Measurements from ENCODE around the gene RMND1.
"Not testable (repeated sequence)": the region's sequence is repeated elsewhere in the genome, so short reads cannot be mapped to it uniquely, and the experiment has no call there.

RMND1 gene

DNA sequence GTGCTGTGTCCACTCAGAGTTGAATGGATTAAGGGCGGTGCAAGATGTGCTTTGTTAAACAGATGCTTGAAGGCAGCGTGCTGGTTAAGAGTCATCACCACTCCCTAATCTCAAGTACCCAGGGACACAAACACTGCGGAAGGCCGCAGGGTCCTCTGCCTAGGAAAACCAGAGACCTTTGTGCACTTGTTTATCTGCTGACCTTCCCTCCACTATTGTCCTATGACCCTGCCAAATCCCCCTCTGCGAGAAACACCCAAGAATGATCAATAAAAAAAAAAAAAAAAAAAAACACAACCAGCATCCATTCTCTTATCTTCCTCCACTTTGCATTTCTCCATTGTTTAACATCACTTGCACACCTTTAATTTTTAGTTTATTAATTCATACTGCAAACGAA is 998 bp downstream of the RMND1 start:
- peaks cover 15% of the 10 kb centered on the region for H3K4me1 ChIP-seq (ENCODE audit: control insufficient read depth, low read depth, low read length)
- not testable (repeated sequence) for H3K27me3 ChIP-seq (ENCODE audit: control insufficient read depth, insufficient read depth, low read length); H3K9me3 ChIP-seq (ENCODE audit: control insufficient read depth, low read depth, low read length); H3K27ac ChIP-seq (ENCODE audit: low read length); H3K36me3 ChIP-seq (ENCODE audit: control insufficient read depth, low read depth, low read length)
- H3K9ac ChIP-seq (ENCODE audit: low read length) = peak overlapping the region; percentile 95
- peak overlapping the region; percentile 92 for H3K4me3 ChIP-seq (ENCODE audit: low read length)

DNA sequence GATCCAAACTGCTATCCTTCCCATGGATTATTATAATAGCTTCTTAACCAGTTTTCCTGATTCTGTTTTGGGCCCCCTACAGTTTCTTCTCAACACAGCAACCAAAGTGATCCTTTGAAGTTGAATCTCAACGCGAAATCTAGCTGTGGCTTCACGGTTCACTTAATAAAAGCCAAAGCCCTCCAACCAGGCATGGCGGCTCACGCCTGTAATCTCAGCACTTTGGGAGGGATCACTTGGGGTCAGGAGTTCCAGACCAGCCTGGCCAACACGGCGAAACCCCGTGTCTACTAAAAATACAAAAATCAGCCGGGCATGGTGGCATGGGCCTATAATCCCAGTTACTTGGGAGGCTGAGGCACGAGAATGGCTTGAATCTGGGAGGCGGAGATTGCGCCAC is 3.3 kb downstream of the RMND1 start:
- Histone ChIP-seq H3K9me3 (ENCODE audit: control insufficient read depth, low read depth, low read length) (no peaks in the 10 kb centered on the region), H3K4me1 (ENCODE audit: control insufficient read depth, low read depth, low read length) (peaks cover 2% of the 10 kb centered on the region), H3K36me3 (ENCODE audit: control insufficient read depth, low read depth, low read length) (peaks cover 14% of the 10 kb centered on the region), H3K27ac (ENCODE audit: low read length) (no peak overlapping the region), H3K27me3 (ENCODE audit: control insufficient read depth, insufficient read depth, low read length) (no peaks in the 10 kb centered on the region), H3K9ac (ENCODE audit: low read length) (no peak overlapping the region), H3K4me3 (ENCODE audit: low read length) (no peak overlapping the region)

DNA sequence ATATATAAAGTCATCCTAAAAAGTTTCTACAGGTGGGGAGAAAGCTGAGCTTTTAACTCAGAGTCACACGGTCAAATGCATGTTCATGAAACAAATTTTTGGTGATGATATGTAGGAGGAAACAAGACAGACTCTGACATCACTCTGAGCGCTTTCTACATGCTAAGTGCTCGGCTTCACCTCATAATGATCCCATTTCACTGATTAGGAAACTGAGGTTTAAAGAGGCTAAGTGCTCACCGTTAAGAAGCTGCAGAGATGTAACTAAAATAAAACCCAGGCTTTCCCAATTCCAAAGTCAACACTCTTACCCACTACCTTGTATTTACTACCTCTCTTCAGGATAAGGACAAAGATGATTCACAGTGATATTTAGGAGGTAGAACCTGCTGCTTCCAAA is 4.7 kb downstream of the RMND1 start:
- H3K9ac ChIP-seq (ENCODE audit: low read length) = no peak overlapping the region
- H3K27me3 ChIP-seq (ENCODE audit: control insufficient read depth, insufficient read depth, low read length) = no peaks in the 10 kb centered on the region
- no peaks in the 10 kb centered on the region for H3K4me1 ChIP-seq (ENCODE audit: control insufficient read depth, low read depth, low read length)
- H3K36me3 ChIP-seq (ENCODE audit: control insufficient read depth, low read depth, low read length) = peaks cover 15% of the 10 kb centered on the region
- no peak overlapping the region for H3K27ac ChIP-seq (ENCODE audit: low read length)
- H3K9me3 ChIP-seq (ENCODE audit: control insufficient read depth, low read depth, low read length) = no peaks in the 10 kb centered on the region
- no peak overlapping the region for H3K4me3 ChIP-seq (ENCODE audit: low read length)

DNA sequence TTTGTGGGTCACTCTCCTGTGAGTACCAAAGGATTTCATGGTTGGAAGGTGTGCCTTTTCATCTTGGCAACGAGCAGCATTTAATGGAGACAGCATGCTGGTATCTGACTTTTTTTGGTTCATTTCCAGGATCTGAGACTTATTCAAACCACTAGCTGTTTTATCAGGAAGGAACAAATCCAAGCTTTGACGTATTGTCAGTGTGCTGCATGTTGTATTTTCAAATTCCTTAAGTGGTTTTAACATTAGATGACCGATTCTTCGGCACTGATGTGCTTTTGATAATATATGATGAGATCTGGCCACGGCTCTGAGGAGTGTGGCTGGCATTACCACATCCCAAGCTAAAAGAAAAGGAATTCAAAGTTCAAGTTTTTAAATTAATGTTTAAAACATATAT is 6.4 kb downstream of the RMND1 start:
- Histone ChIP-seq H3K36me3 (ENCODE audit: control insufficient read depth, low read depth, low read length) (peaks cover 15% of the 10 kb centered on the region), H3K9me3 (ENCODE audit: control insufficient read depth, low read depth, low read length) (no peaks in the 10 kb centered on the region), H3K4me1 (ENCODE audit: control insufficient read depth, low read depth, low read length) (no peaks in the 10 kb centered on the region), H3K27ac (ENCODE audit: low read length) (no peak overlapping the region), H3K27me3 (ENCODE audit: control insufficient read depth, insufficient read depth, low read length) (no peaks in the 10 kb centered on the region), H3K4me3 (ENCODE audit: low read length) (no peak overlapping the region), H3K9ac (ENCODE audit: low read length) (no peak overlapping the region)

DNA sequence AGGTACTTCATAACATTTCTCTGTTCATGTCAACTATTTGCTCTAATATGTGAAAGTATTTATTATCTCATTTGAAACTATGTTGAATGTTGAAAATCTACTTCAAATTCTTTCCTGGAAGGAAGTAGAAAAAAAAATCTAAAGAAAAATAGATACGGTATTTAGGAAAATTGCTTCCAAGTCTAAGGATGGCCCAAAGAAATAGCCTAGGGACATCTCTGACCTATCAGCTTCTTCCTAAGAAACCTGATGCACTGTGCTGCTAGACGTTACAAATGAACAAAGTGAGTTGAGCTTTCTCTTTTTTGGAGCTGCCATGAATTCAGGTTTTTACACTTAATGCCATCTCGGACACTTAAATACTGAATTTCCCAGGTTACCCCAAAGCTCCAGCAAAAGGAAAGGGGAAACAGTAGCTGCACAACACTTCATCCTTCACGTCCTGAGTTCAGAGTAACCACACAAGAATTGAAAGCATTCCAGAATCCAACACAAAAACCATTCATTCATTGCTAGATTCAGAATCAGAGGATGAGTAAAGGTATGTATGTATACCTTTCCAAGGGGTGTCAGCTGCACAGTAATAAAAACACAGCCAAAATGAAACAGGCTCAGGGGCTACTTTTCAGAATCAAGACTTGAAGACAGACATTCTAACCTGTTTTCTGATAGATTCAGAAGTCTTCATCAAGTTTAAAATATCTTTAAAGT is 7.9 kb downstream of the RMND1 start:
- Histone ChIP-seq H3K9ac (ENCODE audit: low read length) (no peak overlapping the region), H3K4me1 (ENCODE audit: control insufficient read depth, low read depth, low read length) (no peaks in the 10 kb centered on the region), H3K36me3 (ENCODE audit: control insufficient read depth, low read depth, low read length) (peaks cover 15% of the 10 kb centered on the region), H3K27ac (ENCODE audit: low read length) (no peak overlapping the region), H3K27me3 (ENCODE audit: control insufficient read depth, insufficient read depth, low read length) (no peaks in the 10 kb centered on the region), H3K4me3 (ENCODE audit: low read length) (no peak overlapping the region), H3K9me3 (ENCODE audit: control insufficient read depth, low read depth, low read length) (no peaks in the 10 kb centered on the region)

DNA sequence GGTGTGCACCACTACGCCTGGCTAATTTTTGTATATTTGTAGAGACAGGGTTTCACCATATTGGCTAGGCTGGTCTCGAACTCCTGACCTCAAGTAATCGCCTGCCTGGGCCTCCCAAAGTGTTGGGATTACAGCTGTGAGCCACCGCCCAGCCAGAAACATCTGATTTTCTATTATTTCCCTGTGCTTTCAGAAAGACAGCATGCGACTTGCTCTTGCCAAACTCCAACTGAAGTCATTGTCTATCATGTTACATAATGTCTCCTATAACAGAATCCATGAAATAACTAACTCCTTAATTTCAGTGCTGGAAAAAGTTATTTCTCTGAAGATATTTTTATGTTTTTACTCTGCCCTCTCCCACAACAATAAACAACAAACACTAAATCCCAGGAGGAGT is 8.5 kb downstream of the RMND1 start:
- Histone ChIP-seq H3K36me3 (ENCODE audit: control insufficient read depth, low read depth, low read length) (peaks cover 15% of the 10 kb centered on the region), H3K27ac (ENCODE audit: low read length) (no peak overlapping the region), H3K9ac (ENCODE audit: low read length) (no peak overlapping the region), H3K27me3 (ENCODE audit: control insufficient read depth, insufficient read depth, low read length) (no peaks in the 10 kb centered on the region), H3K4me1 (ENCODE audit: control insufficient read depth, low read depth, low read length) (no peaks in the 10 kb centered on the region), H3K4me3 (ENCODE audit: low read length) (no peak overlapping the region), H3K9me3 (ENCODE audit: control insufficient read depth, low read depth, low read length) (no peaks in the 10 kb centered on the region)

DNA sequence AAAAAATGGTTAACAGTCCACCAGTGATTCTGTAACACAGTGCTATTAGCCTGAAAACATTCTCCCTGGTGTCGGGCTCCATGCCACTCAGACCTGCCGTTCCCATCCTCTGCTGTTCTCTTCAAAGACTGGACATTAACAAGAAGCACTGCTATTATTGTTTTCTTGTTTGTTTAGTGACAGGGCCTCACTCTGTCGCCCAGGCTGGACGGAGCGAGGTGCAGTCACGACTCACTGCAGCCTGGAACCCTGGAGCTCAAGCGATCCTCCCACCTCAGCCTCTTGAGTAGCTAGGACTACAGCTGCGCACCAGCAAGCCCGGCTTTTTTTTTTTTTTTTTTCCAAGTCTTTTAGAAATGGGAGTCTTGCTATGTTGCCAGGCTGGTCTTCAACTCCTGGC is 9.6 kb downstream of the RMND1 start:
- H3K27ac ChIP-seq (ENCODE audit: low read length) = no peak overlapping the region
- H3K36me3 ChIP-seq (ENCODE audit: control insufficient read depth, low read depth, low read length) = peaks cover 15% of the 10 kb centered on the region
- H3K4me1 ChIP-seq (ENCODE audit: control insufficient read depth, low read depth, low read length) = no peaks in the 10 kb centered on the region

DNA sequence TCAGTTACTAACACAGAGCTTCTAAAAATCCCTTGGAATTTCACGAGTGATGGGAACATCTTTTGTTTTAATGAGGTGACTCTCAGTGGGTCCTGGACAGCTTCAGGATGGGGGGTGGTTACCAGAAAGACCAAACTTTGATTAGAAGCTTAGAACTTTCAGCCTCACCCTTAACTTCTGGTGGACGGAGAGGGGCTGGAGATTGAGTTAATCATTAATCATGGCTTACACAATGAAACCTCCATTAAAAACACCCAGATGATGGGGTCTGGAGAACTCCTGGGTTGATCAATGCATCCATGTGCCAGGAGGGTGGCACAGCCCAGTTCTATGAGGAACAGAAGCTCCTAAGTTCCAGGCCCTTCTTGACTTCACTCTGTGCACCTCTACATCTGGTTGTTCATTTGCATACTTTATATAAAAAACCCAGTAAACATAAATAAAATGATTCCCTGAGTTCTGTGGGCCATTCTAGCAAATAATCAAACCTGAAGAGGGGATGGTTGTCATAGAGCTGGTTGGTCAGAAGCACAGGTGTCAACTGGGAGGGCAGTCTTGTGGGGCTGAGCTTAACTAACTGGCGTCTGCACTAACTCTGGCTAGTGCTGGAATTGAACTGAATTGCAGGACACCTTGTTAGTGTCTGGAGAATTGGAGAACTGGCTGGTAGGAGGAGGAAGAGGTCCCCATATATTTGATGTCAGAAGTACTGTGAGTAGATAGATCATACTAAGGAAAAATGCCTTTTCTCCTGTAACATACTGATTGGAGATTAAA is 10.3 kb downstream of the RMND1 start:
- H3K4me1 ChIP-seq (ENCODE audit: control insufficient read depth, low read depth, low read length) = no peaks in the 10 kb centered on the region
- H3K27ac ChIP-seq (ENCODE audit: low read length) = no peak overlapping the region
- H3K27me3 ChIP-seq (ENCODE audit: control insufficient read depth, insufficient read depth, low read length) = no peaks in the 10 kb centered on the region
- H3K9ac ChIP-seq (ENCODE audit: low read length) = no peak overlapping the region
- H3K36me3 ChIP-seq (ENCODE audit: control insufficient read depth, low read depth, low read length) = peaks cover 16% of the 10 kb centered on the region
- no peak overlapping the region for H3K4me3 ChIP-seq (ENCODE audit: low read length)
- no peaks in the 10 kb centered on the region for H3K9me3 ChIP-seq (ENCODE audit: control insufficient read depth, low read depth, low read length)

More for the DNA sequence above, 9.6 kb downstream of the RMND1 start:
- no peaks in the 10 kb centered on the region for H3K9me3 ChIP-seq (ENCODE audit: control insufficient read depth, low read depth, low read length)
- no peak overlapping the region for H3K9ac ChIP-seq (ENCODE audit: low read length)
- no peak overlapping the region for H3K4me3 ChIP-seq (ENCODE audit: low read length)
- no peaks in the 10 kb centered on the region for H3K27me3 ChIP-seq (ENCODE audit: control insufficient read depth, insufficient read depth, low read length)

DNA sequence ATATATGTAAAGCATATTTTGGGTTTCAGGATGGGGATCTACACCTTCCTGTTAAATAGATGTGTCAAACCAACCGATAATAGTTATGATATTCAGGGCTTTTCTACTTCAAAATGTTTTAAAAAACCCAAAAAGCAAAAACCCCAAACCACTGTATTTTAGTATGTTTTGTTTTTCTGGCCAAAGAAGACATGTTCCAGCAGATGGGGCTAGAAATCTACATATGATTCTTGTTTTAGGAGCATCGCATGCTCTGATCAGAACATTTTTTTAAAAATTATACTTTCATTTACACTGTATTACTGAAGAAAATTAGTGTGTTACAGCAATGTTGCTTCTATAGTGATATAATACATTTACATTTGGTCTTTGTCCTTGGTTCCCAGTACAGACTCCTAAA is 11.0 kb downstream of the RMND1 start:
- H3K9ac ChIP-seq (ENCODE audit: low read length) = no peak overlapping the region

DNA sequence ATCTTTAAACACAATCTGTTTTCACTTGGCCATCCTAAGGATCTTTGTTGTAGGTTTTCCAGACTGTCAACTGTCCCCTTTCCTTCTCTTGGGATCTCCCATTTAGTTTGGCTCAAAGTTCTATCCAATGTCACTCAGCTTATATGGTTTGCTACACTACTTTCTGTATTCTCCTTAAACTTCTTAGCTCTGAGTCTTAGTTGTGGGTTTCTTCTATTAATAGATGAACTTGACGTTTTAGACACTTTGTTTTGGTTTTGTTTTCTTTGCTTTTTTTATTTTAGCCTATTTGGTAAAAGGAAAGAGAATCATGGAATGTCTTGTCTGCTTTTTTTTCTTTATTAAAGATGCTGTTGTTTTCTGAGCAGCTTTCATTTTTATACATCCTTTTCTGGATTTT is 11.4 kb downstream of the RMND1 start:
- Histone ChIP-seq H3K4me3 (ENCODE audit: low read length) (no peak overlapping the region), H3K27me3 (ENCODE audit: control insufficient read depth, insufficient read depth, low read length) (no peaks in the 10 kb centered on the region), H3K9me3 (ENCODE audit: control insufficient read depth, low read depth, low read length) (no peaks in the 10 kb centered on the region), H3K27ac (ENCODE audit: low read length) (no peak overlapping the region), H3K9ac (ENCODE audit: low read length) (no peak overlapping the region), H3K36me3 (ENCODE audit: control insufficient read depth, low read depth, low read length) (peaks cover 20% of the 10 kb centered on the region), H3K4me1 (ENCODE audit: control insufficient read depth, low read depth, low read length) (no peaks in the 10 kb centered on the region)

More for the DNA sequence above, 11.0 kb downstream of the RMND1 start:
- no peaks in the 10 kb centered on the region for H3K27me3 ChIP-seq (ENCODE audit: control insufficient read depth, insufficient read depth, low read length)
- H3K36me3 ChIP-seq (ENCODE audit: control insufficient read depth, low read depth, low read length) = peaks cover 22% of the 10 kb centered on the region
- H3K4me3 ChIP-seq (ENCODE audit: low read length) = no peak overlapping the region
- H3K4me1 ChIP-seq (ENCODE audit: control insufficient read depth, low read depth, low read length) = no peaks in the 10 kb centered on the region
- H3K9me3 ChIP-seq (ENCODE audit: control insufficient read depth, low read depth, low read length) = no peaks in the 10 kb centered on the region
- no peak overlapping the region for H3K27ac ChIP-seq (ENCODE audit: low read length)

DNA sequence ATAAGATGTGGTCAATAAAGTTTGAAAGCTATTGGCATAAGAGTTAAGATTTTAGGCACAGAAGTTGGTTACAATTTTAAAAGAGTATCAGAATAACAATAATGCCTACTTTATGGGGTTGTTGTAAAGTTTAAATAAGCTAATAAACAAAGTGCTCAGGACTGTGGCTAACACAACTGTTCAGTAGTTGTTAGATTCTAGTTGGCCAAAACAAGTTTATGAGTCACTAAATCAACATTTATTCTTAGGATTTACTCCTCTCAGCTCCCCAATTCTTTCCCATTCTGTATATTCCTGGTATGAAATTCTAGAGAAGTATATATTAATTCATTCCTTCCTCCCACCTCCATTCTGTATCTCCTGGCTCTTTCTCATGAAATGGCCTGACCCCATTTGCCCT is 14.5 kb downstream of the RMND1 start:
- Histone ChIP-seq H3K4me3 (ENCODE audit: low read length) (no peak overlapping the region), H3K36me3 (ENCODE audit: control insufficient read depth, low read depth, low read length) (peaks cover 14% of the 10 kb centered on the region), H3K9me3 (ENCODE audit: control insufficient read depth, low read depth, low read length) (no peaks in the 10 kb centered on the region), H3K4me1 (ENCODE audit: control insufficient read depth, low read depth, low read length) (no peaks in the 10 kb centered on the region), H3K27me3 (ENCODE audit: control insufficient read depth, insufficient read depth, low read length) (no peaks in the 10 kb centered on the region), H3K9ac (ENCODE audit: low read length) (no peak overlapping the region), H3K27ac (ENCODE audit: low read length) (no peak overlapping the region)

DNA sequence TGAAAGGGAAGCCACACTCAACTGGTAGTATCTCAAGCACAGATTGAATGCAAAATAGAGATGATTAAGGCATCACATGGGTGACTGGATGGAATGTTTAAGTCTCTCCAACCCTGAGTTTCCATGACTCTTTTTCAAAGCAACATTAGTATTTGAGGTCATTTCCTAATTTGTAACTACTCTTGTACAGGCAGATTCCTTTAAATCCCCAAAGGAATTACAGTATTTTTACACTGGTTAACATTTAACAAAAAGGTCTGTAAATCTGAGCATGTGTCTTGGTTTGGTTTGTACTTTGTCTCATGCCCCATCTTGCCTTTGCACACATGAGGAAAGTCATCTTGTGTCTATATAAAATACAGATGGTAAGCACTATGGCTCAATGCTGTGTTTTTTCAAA is 15.1 kb downstream of the RMND1 start:
- H3K36me3 ChIP-seq (ENCODE audit: control insufficient read depth, low read depth, low read length) = peaks cover 19% of the 10 kb centered on the region
- no peaks in the 10 kb centered on the region for H3K9me3 ChIP-seq (ENCODE audit: control insufficient read depth, low read depth, low read length)
- no peaks in the 10 kb centered on the region for H3K4me1 ChIP-seq (ENCODE audit: control insufficient read depth, low read depth, low read length)
- no peak overlapping the region for H3K27ac ChIP-seq (ENCODE audit: low read length)
- no peak overlapping the region for H3K9ac ChIP-seq (ENCODE audit: low read length)
- no peak overlapping the region for H3K4me3 ChIP-seq (ENCODE audit: low read length)
- no peaks in the 10 kb centered on the region for H3K27me3 ChIP-seq (ENCODE audit: control insufficient read depth, insufficient read depth, low read length)
